ENCODE measurements around the gene PRPF4.

DNA sequence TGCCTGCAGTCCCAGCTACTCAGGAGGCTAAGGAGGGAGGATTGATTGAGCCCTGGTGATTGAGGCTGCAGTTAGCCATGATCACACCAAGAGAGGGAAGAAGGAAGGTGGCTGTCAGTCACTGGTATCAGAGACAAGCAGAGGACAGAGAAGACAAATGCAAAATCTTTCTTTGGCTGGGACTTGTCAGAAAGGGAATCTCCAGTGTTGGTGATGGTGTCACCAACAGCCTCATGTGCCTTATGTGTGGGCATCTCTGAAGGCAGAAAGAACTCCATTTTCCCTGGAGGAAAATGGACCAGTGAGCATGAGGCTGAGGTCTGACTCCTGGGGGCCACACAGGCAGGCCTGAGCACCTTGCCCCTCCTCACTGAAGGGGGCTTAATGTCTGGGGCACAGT, 39.8 kb downstream of the PRPF4 start:
- TF ChIP-seq POLR2A (IDR thresholded peaks at IDR 0.05; ENCODE audit: low read length) (no peak), CTCF (IDR thresholded peaks at IDR 0.05) (no peak), JUNB (IDR thresholded peaks at IDR 0.05) (no peak), HOXB13 (CRISPR knock-in tag; IDR thresholded peaks at IDR 0.05; ENCODE audit: low read depth) (no peak), EP300 (IDR thresholded peaks at IDR 0.05) (no peak), RFX5 (IDR thresholded peaks at IDR 0.05) (no peak)
